Thyroid gland (tissue), 4 donors: ENCODE results near the gene NTF3. TPM values are rescaled to one million over a fixed set of nuclear protein-coding genes. Genes with fewer than 3 reads are reported as not detected.

ENCODE experiments used
- DNase-seq, 2 donors: peaks; one replicate each; pipeline ENCODE4 v3.0.0-alpha.2; 2019
- H3K27ac ChIP-seq, 3 donors: fragments of 200-600 bp; sonication (generic); 1 replicate in 2 of 3; 2 replicates in 1 of 3; pipeline ENCODE4 v1.5.1; 2016 to 2019; ENCODE audit warnings: mild to moderate bottlenecking in 1 of 3, moderate library complexity in 1 of 3
- H3K27me3 ChIP-seq: fragments of 200-600 bp; sonication (generic); one replicate; pipeline ENCODE4 v1.5.1; 2019
- H3K36me3 ChIP-seq, 2 donors: fragments of 200-600 bp; sonication (generic); one replicate each; pipeline ENCODE4 v1.5.1; 2016 to 2019
- H3K4me1 ChIP-seq, 2 donors: fragments of 200-600 bp; sonication (generic); one replicate each; pipeline ENCODE4 v1.5.1; 2017 to 2019
- H3K4me3 ChIP-seq, 3 donors: fragments of 200-600 bp; sonication (generic); replicated peaks in 1 of 3; 1 replicate in 2 of 3; 2 replicates in 1 of 3; pipeline ENCODE4 v1.5.1; 2016; ENCODE audit warnings: mild to moderate bottlenecking in 1 of 3
- H3K9me3 ChIP-seq: fragments of 200-600 bp; sonication (generic); one replicate; pipeline ENCODE4 v1.5.1; 2017
- POLR2A ChIP-seq, 2 donors: fragments of 450-650 bp; IDR thresholded peaks; one replicate each; pipeline ENCODE4 v1.6.1; 2017; ENCODE audit warnings: antibody characterized with exemption in 2 of 2, mild to moderate bottlenecking in 2 of 2, moderate library complexity in 1 of 2
- WGBS, 2 donors: methylation state at CpG; one replicate each; pipeline ENCODE4 v1.1.5; 2017; 5-methylcytosine and 5-hydroxymethylcytosine counted together
- intact Hi-C: fragments of 100-400 bp; cut with DNase I; formaldehyde crosslinking; loops from one replicate; pipeline ENCODE4 v1.15.1; 2023
- total RNA-seq, 4 donors: library from RNA; depleted of rRNA; stranded (reverse); fragments of >200 nt; gene quantifications; one replicate each; pipeline ENCODE4 v1.2.3, GENCODE V29; 2016
- TF ChIP-seq, protein P1 (sequence below), 6 experiments: fragments of 200-600 bp in 3 of 6; fragments of 450-650 bp in 3 of 6; sonication (generic) in 3 of 6; IDR thresholded peaks; one replicate each; pipeline ENCODE4 v1.5.1; 2016 to 2019; ENCODE audit warnings: antibody characterized with exemption in 6 of 6, mild to moderate bottlenecking in 2 of 6, inconsistent platforms in 1 of 6, moderate library complexity in 1 of 6

NTF3 gene
- total RNA-seq, 4 donors from 2014 or later = not detected

DNA sequence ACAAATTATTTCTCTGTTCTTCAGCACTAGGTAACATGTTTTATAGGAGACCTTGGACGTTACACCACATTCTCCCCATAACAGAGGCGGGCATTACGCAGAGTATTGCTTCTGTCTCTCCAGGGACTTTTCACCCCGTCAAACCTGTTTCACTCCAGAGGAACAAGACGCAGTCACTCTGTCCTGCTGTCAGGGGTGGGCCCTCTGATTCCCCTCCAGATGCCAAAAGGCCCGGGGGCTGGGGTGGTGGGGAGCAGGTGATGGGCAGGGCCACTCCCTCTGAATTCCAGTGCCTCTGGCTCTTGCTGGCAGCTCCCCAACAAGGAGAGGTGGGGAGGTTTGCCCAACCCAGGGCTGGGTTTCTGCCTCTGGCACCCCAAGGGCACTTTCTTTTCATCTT, 71.9 kb downstream of the NTF3 start:
- Histone ChIP-seq H3K9me3 (no peaks in the 10 kb centered on the region), H3K4me3 (no peak overlapping the region), H3K36me3 (no peaks in the 10 kb centered on the region), H3K27ac (no peak overlapping the region), H3K27me3 (no peaks in the 10 kb centered on the region), H3K4me1 (no peaks in the 10 kb centered on the region)
- intact Hi-C loops = no loop called here
- TF ChIP-seq, protein P1, sequence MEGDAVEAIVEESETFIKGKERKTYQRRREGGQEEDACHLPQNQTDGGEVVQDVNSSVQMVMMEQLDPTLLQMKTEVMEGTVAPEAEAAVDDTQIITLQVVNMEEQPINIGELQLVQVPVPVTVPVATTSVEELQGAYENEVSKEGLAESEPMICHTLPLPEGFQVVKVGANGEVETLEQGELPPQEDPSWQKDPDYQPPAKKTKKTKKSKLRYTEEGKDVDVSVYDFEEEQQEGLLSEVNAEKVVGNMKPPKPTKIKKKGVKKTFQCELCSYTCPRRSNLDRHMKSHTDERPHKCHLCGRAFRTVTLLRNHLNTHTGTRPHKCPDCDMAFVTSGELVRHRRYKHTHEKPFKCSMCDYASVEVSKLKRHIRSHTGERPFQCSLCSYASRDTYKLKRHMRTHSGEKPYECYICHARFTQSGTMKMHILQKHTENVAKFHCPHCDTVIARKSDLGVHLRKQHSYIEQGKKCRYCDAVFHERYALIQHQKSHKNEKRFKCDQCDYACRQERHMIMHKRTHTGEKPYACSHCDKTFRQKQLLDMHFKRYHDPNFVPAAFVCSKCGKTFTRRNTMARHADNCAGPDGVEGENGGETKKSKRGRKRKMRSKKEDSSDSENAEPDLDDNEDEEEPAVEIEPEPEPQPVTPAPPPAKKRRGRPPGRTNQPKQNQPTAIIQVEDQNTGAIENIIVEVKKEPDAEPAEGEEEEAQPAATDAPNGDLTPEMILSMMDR (IDR thresholded peaks at IDR 0.05) = no peak
- no peak for TF ChIP-seq POLR2A (IDR thresholded peaks at IDR 0.05)
- DNase-seq = no peak
- WGBS, 2 donors = 38 to 42% methylated on average over 6 of the region's 6 CpGs

DNA sequence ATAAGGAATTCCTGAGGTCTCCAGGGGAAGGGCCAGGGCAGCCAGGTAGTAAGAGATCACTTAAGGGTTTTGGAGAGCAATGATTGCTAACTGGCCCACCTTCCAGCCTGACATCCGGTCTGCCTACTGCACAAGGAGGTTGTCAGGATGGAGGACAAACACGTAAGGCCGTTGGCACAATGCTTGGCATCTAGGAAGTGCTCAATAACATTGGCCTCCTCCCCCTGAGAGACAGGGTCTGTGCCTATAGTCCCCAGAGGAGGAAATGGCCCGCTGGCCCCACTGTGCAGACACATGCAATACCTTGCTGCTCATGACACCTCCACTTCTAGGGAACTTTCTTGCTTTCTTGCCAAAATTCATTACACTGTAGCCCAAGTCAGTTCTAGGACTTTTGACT, 73.2 kb downstream of the NTF3 start:
- Histone ChIP-seq H3K27me3 (no peaks in the 10 kb centered on the region), H3K9me3 (no peaks in the 10 kb centered on the region), H3K4me3 (no peak overlapping the region), H3K4me1 (no peaks in the 10 kb centered on the region), H3K27ac (no peak overlapping the region), H3K36me3 (no peaks in the 10 kb centered on the region)
- 92% methylated on average over 2 to 4 of the region's 4 CpGs for WGBS, 2 donors
- intact Hi-C loops = no loop called here
- DNase-seq = no peak
- TF ChIP-seq, protein P1 (IDR thresholded peaks at IDR 0.05) = no peak
- TF ChIP-seq POLR2A (IDR thresholded peaks at IDR 0.05) = no peak

DNA sequence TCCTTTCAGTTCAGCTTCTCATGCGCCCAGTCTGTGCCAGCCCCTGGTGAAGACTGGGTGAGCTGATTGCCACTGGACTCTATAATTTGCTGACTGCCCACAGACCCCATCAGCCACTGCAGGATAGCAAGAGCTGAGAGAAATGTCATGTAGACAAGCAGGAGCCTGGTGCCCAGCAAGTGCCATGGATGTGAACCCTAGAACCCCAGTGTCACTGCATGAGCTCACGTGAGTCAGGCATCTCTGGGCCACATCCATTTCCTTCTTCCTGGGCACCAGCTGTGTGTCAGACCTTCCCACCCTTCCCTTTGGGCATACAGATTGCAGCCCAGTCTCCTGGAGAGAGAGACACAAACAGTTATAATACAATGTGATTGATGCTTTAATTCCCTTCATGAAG, 73.8 kb downstream of the NTF3 start:
- H3K9me3 ChIP-seq = no peaks in the 10 kb centered on the region
- TF ChIP-seq, protein P1 (IDR thresholded peaks at IDR 0.05) = no peak
- no peak for TF ChIP-seq POLR2A (IDR thresholded peaks at IDR 0.05)
- no peaks in the 10 kb centered on the region for H3K4me1 ChIP-seq
- no peak overlapping the region for H3K4me3 ChIP-seq
- no peak for DNase-seq
- H3K27ac ChIP-seq = no peak overlapping the region
- 81 to 100% methylated on average over 2 of the region's 2 CpGs for WGBS, 2 donors
- intact Hi-C loops = no loop called here
- H3K36me3 ChIP-seq = no peaks in the 10 kb centered on the region
- no peaks in the 10 kb centered on the region for H3K27me3 ChIP-seq

DNA sequence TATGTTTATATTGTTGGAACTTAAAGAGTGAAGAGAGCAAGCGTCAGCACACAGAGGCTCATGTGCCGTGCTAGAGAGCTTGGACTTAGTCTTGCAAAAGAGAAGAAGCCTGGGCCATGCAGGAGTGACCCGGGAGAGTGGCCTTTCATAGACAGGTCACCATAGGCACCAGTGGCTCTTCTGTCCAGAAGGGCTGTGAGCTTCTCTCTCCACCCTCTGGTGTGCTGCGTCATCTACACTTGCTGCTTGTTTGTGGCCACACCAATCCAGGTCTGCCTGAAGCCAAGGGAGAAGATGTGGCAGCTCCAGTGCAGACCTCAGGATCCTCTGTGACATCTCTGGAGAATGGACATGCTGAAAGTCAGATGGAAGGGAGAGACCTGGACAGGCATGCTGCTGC, 74.4 kb downstream of the NTF3 start:
- no peak overlapping the region for H3K4me3 ChIP-seq
- intact Hi-C loops = no loop called here
- no peaks in the 10 kb centered on the region for H3K9me3 ChIP-seq
- H3K27ac ChIP-seq = no peak overlapping the region
- TF ChIP-seq, protein P1 (IDR thresholded peaks at IDR 0.05) = no peak
- no peak for TF ChIP-seq POLR2A (IDR thresholded peaks at IDR 0.05)
- no peaks in the 10 kb centered on the region for H3K36me3 ChIP-seq
- no peaks in the 10 kb centered on the region for H3K27me3 ChIP-seq
- DNase-seq = no peak
- WGBS, 2 donors = 75 to 88% methylated on average over 4 of the region's 4 CpGs
- H3K4me1 ChIP-seq = no peaks in the 10 kb centered on the region

DNA sequence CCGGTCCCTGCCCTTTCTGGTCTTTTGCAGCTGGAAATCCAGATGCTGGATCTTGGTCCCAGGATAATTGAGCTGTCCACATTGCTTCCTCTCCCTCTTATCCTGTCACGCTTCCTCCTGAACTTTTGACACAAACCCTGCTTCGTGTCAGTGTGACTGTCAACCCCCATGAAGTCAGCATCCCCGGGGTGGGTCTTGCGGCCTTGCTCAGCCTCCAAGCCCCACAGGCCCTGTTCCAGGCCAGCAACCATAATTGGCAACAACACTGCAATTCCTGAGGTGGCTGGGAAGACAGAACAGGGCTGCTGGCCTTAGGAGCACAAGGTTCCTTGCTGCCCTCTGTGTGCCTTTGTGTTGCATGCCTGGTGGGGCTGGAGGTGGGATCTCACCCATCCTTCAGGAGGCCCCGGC, 74.9 kb downstream of the NTF3 start:
- Histone ChIP-seq H3K27me3 (no peaks in the 10 kb centered on the region), H3K4me1 (no peaks in the 10 kb centered on the region), H3K9me3 (no peaks in the 10 kb centered on the region), H3K27ac (no peak overlapping the region), H3K36me3 (no peaks in the 10 kb centered on the region), H3K4me3 (no peak overlapping the region)
- WGBS, 2 donors = 73 to 76% methylated on average over 6 of the region's 6 CpGs
- intact Hi-C loops = no loop called here
- DNase-seq = no peak
- TF ChIP-seq POLR2A (IDR thresholded peaks at IDR 0.05) = no peak
- TF ChIP-seq, protein P1 (IDR thresholded peaks at IDR 0.05) = no peak
